Endothelial cell of umbilical vein (primary cell): ENCODE results near the gene TMEM131.

Source experiments
- EZH2 ChIP-seq: IDR thresholded peaks from 2 replicates; pipeline ENCODE4 v1.6.1; 2012; ENCODE audit warnings: borderline replicate concordance, low read depth, mild to moderate bottlenecking, moderate library complexity, low read length, inconsistent platforms; ENCODE audit not compliant: severe bottlenecking
- FOS ChIP-seq: IDR thresholded peaks from 2 replicates; pipeline ENCODE4 v1.6.1; 2011; ENCODE audit warnings: mild to moderate bottlenecking, low read length, moderate library complexity, borderline replicate concordance; ENCODE audit not compliant: insufficient read depth
- JUN ChIP-seq: IDR thresholded peaks from 2 replicates; pipeline ENCODE4 v1.6.1; 2011; ENCODE audit warnings: borderline replicate concordance, low read depth; ENCODE audit not compliant: insufficient read length, insufficient read depth
- MYC ChIP-seq: IDR thresholded peaks from one replicate; pipeline ENCODE4 v1.6.1; 2011; ENCODE audit warnings: mild to moderate bottlenecking, low read depth, low read length
- POLR2A ChIP-seq: IDR thresholded peaks from 2 replicates; pipeline ENCODE4 v1.6.1; 2012; ENCODE audit warnings: low read depth, mild to moderate bottlenecking, control low read depth, low read length
- POLR2AphosphoS5 ChIP-seq: IDR thresholded peaks from 2 replicates; pipeline ENCODE4 v1.6.1; 2012; ENCODE audit warnings: low read depth, mild to moderate bottlenecking, control low read depth, low read length, moderate library complexity; ENCODE audit not compliant: insufficient read depth
- TF ChIP-seq, protein P1 (sequence below), 2 donors: IDR thresholded peaks; 1 replicate in 1 of 2; 2 replicates in 1 of 2; pipeline ENCODE4 v1.5.1; 2011; ENCODE audit warnings: low read length in 2 of 2, mild to moderate bottlenecking in 2 of 2, moderate library complexity in 2 of 2, control low read depth in 1 of 2, inconsistent platforms in 1 of 2, low read depth in 1 of 2; ENCODE audit not compliant: insufficient read depth in 1 of 2; ENCODE audit errors: extremely low read depth in 1 of 2
- TF ChIP-seq, protein P2 (sequence below): IDR thresholded peaks from 2 replicates; pipeline ENCODE4 v1.6.1; 2011; ENCODE audit not compliant: insufficient read depth, insufficient read length

GRCh38 chr2:97834610-97835009 is 161.1 kb downstream of the TMEM131 start:
- TF ChIP-seq, protein P1, sequence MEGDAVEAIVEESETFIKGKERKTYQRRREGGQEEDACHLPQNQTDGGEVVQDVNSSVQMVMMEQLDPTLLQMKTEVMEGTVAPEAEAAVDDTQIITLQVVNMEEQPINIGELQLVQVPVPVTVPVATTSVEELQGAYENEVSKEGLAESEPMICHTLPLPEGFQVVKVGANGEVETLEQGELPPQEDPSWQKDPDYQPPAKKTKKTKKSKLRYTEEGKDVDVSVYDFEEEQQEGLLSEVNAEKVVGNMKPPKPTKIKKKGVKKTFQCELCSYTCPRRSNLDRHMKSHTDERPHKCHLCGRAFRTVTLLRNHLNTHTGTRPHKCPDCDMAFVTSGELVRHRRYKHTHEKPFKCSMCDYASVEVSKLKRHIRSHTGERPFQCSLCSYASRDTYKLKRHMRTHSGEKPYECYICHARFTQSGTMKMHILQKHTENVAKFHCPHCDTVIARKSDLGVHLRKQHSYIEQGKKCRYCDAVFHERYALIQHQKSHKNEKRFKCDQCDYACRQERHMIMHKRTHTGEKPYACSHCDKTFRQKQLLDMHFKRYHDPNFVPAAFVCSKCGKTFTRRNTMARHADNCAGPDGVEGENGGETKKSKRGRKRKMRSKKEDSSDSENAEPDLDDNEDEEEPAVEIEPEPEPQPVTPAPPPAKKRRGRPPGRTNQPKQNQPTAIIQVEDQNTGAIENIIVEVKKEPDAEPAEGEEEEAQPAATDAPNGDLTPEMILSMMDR (IDR thresholded peaks at IDR 0.05; ENCODE audit: extremely low read depth in 1 of 2, insufficient read depth in 1 of 2, low read depth in 1 of 2, low read length in 2 of 2): no peak
- TF ChIP-seq MYC (no peak), POLR2AphosphoS5 (no peak), EZH2 (no peak), POLR2A (no peak), FOS (no peak), JUN (no peak)
- TF ChIP-seq, protein P2, sequence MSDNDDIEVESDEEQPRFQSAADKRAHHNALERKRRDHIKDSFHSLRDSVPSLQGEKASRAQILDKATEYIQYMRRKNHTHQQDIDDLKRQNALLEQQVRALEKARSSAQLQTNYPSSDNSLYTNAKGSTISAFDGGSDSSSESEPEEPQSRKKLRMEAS: no peak
